Hepatocyte (in vitro differentiated cells): ENCODE measurements around the gene AKAP13. TPM values are rescaled to one million over a fixed set of nuclear protein-coding genes. Genes with fewer than 3 reads are reported as not detected.

Experiments used
- DNase-seq: peaks from one replicate; pipeline ENCODE4 v3.0.0-alpha.2; 2016; ENCODE audit warnings: low spot score
- H2AFZ ChIP-seq: fragments of 200-600 bp; sonication (generic); 2 replicates; pipeline ENCODE4 v1.6.0; 2016; ENCODE audit warnings: antibody characterized with exemption, mild to moderate bottlenecking
- H3K27ac ChIP-seq: fragments of 200-600 bp; sonication (generic); 2 replicates; pipeline ENCODE4 v1.5.1; 2016; ENCODE audit warnings: mild to moderate bottlenecking
- H3K27me3 ChIP-seq: fragments of 200-600 bp; sonication (generic); 2 replicates; pipeline ENCODE4 v1.6.1; 2016
- H3K36me3 ChIP-seq: fragments of 200-600 bp; sonication (generic); replicated peaks from 2 replicates; pipeline ENCODE4 v1.5.1; 2016; ENCODE audit warnings: low read depth; ENCODE audit not compliant: insufficient read depth
- H3K4me1 ChIP-seq: fragments of 200-600 bp; sonication (generic); 2 replicates; pipeline ENCODE4 v1.5.1; 2016; ENCODE audit warnings: mild to moderate bottlenecking, moderate library complexity; ENCODE audit not compliant: insufficient read depth
- H3K4me2 ChIP-seq: fragments of 200-600 bp; sonication (generic); 2 replicates; pipeline ENCODE4 v1.6.0; 2016
- H3K4me3 ChIP-seq: fragments of 200-600 bp; sonication (generic); 2 replicates; pipeline ENCODE4 v1.5.1; 2016; ENCODE audit warnings: mild to moderate bottlenecking
- H3K79me2 ChIP-seq: fragments of 200-600 bp; sonication (generic); 2 replicates; pipeline ENCODE4 v1.6.0; 2017; ENCODE audit warnings: mild to moderate bottlenecking
- H3K9me2 ChIP-seq: fragments of 200-600 bp; sonication (generic); replicated peaks from 2 replicates; pipeline ENCODE4 v1.6.0; 2017; ENCODE audit warnings: mild to moderate bottlenecking; ENCODE audit not compliant: insufficient read depth
- H3K9me3 ChIP-seq: fragments of 200-600 bp; sonication (generic); 2 replicates; pipeline ENCODE4 v1.5.1; 2016; ENCODE audit warnings: low read depth, mild to moderate bottlenecking
- H4K20me1 ChIP-seq: fragments of 200-600 bp; sonication (generic); 2 replicates; pipeline ENCODE4 v1.6.0; 2016; ENCODE audit warnings: mild to moderate bottlenecking; ENCODE audit not compliant: insufficient read depth, poor library complexity, severe bottlenecking
- EZH2 ChIP-seq: fragments of 200-600 bp; sonication (generic); IDR thresholded peaks from 2 replicates; pipeline ENCODE4 v1.6.1; 2016; ENCODE audit warnings: antibody characterized with exemption, mild to moderate bottlenecking, borderline replicate concordance
- EZH2phosphoT487 ChIP-seq: fragments of 200-600 bp; sonication (generic); IDR thresholded peaks from one replicate; pipeline ENCODE4 v1.6.1; 2018; ENCODE audit warnings: antibody characterized with exemption, mild to moderate bottlenecking, low read depth, moderate library complexity; ENCODE audit not compliant: unreplicated experiment, severe bottlenecking
- WGBS: methylation state at CpG from one replicate; pipeline ENCODE4 v1.1.6; 2016; ENCODE audit warnings: low lambda C conversion rate; ENCODE audit errors: missing lambda C conversion rate; 5-methylcytosine and 5-hydroxymethylcytosine counted together
- polyA plus RNA-seq: library from polyadenylated mRNA; unstranded; fragments of >200 nt; fragmentation: Nextera tagmentation; extraction: Ambion mirVana; gene quantifications from 2 replicates; pipeline ENCODE4 v1.2.1, GENCODE V29; 2016
- total RNA-seq: library from RNA; depleted of rRNA; stranded (reverse); fragments of >200 nt; gene quantifications from 2 replicates; pipeline ENCODE4 v1.2.3, GENCODE V29; 2014
- TF ChIP-seq, protein P1 (sequence below): fragments of 200-600 bp; sonication (generic); IDR thresholded peaks from 2 replicates; pipeline ENCODE4 v1.5.1; 2016; ENCODE audit warnings: antibody characterized with exemption, mild to moderate bottlenecking; ENCODE audit not compliant: poor library complexity

The AKAP13 gene
- total and polyA plus RNA-seq, 2 experiments from 2014 or later = 55.6 to 80.9 TPM

DNA sequence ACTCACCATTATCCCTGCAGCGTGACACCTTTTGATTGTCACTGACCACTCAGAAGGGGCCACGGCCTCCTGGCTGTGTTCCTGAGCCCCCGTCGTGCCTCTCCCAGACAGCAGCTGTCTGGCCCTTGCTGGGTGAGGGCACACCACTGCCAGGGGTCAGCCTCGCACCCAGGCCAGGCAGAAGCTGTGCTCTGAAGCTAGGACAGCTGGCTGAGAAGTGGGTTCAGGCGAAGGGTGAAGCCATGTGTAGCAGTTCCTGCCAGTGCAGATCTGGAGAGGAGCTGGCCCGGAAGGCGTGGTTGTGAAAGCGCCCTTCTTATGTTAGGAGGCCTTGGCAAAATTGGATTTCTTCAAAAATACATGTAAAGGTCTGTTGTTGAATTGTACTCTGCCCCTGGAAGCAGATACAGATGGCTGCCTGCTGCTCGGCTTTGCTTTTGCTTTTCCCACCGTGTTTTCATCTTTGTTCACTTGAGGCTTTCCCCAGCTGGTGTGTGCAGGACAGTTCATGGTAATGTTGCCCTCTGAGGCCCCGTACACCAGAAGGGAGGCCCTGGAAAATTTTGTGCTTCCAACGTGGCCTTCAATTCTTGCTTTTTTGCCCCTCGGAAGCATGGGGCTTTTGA is 365.2 kb downstream of the AKAP13 start:
- H3K79me2 ChIP-seq = no peaks in the 10 kb centered on the region
- H3K4me1 ChIP-seq = no peaks in the 10 kb centered on the region
- H2AFZ ChIP-seq = no peak overlapping the region
- WGBS = 85% methylated on average over 14 of the region's 14 CpGs
- H3K36me3 ChIP-seq = no peaks in the 10 kb centered on the region
- no peak for DNase-seq
- TF ChIP-seq EZH2phosphoT487 (no peak), EZH2 (no peak)
- TF ChIP-seq, protein P1, sequence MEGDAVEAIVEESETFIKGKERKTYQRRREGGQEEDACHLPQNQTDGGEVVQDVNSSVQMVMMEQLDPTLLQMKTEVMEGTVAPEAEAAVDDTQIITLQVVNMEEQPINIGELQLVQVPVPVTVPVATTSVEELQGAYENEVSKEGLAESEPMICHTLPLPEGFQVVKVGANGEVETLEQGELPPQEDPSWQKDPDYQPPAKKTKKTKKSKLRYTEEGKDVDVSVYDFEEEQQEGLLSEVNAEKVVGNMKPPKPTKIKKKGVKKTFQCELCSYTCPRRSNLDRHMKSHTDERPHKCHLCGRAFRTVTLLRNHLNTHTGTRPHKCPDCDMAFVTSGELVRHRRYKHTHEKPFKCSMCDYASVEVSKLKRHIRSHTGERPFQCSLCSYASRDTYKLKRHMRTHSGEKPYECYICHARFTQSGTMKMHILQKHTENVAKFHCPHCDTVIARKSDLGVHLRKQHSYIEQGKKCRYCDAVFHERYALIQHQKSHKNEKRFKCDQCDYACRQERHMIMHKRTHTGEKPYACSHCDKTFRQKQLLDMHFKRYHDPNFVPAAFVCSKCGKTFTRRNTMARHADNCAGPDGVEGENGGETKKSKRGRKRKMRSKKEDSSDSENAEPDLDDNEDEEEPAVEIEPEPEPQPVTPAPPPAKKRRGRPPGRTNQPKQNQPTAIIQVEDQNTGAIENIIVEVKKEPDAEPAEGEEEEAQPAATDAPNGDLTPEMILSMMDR = no peak
- H3K27ac ChIP-seq = no peak overlapping the region
- H3K27me3 ChIP-seq = no peaks in the 10 kb centered on the region
- H4K20me1 ChIP-seq = no peaks in the 10 kb centered on the region
- H3K4me3 ChIP-seq = no peak overlapping the region
- no peaks in the 10 kb centered on the region for H3K9me2 ChIP-seq
- H3K9me3 ChIP-seq = no peaks in the 10 kb centered on the region
- no peak overlapping the region for H3K4me2 ChIP-seq

DNA sequence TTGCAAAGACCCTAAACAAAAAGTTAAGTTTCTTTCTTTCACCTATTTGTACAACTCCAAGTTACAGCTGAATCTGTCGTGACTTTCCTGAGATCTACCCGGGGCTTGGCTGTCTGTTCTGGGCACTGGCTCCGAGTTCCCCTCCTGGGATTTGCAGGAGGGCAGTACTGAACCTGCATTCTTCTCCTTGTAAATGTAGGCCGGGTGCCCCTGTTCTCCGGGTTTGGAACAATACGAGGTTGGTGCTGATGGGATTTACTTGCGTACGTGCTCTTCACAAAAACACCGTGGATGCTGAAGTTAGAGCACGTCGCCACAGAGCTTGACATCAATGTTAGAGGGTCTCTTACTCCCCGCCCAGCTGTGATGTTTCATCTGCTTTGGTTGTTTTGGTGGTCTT is 366.2 kb downstream of the AKAP13 start:
- H3K79me2 ChIP-seq = no peaks in the 10 kb centered on the region
- H4K20me1 ChIP-seq = no peaks in the 10 kb centered on the region
- no peaks in the 10 kb centered on the region for H3K36me3 ChIP-seq
- H3K4me2 ChIP-seq = no peak overlapping the region
- WGBS = 97% methylated on average over 12 of the region's 12 CpGs
- no peak for DNase-seq
- H3K9me2 ChIP-seq = no peaks in the 10 kb centered on the region
- H2AFZ ChIP-seq = no peak overlapping the region
- TF ChIP-seq EZH2 (no peak), EZH2phosphoT487 (no peak)
- TF ChIP-seq, protein P1 = no peak
- no peaks in the 10 kb centered on the region for H3K27me3 ChIP-seq
- H3K9me3 ChIP-seq = no peaks in the 10 kb centered on the region
- H3K4me1 ChIP-seq = no peaks in the 10 kb centered on the region
- no peak overlapping the region for H3K27ac ChIP-seq
- no peak overlapping the region for H3K4me3 ChIP-seq

DNA sequence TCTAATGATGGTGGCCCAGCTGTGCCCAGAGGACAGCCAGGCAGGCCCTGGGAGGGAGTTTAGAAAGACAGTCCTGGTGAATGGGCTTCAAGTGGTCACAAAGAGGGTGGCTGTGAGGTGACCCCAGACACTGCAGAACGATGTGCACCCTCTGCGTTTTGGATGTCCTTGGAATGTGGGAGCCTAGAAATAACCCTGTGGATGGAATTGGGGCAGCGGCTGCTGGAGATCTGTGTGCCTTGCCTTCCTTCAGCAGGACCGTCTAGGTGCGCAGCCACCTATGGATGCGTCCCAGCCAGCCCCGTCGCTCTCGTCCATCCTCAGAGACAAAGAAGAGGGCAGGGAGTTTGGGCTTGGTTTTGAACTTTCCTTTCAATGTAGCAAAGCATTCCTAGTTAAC is 367.8 kb downstream of the AKAP13 start:
- TF ChIP-seq, protein P1 = no peak
- TF ChIP-seq EZH2phosphoT487 (no peak), EZH2 (no peak)
- Histone ChIP-seq H3K4me3 (no peak overlapping the region), H3K4me2 (no peak overlapping the region), H2AFZ (no peak overlapping the region), H3K9me2 (no peaks in the 10 kb centered on the region), H4K20me1 (no peaks in the 10 kb centered on the region), H3K36me3 (no peaks in the 10 kb centered on the region), H3K9me3 (no peaks in the 10 kb centered on the region), H3K27me3 (no peaks in the 10 kb centered on the region), H3K79me2 (no peaks in the 10 kb centered on the region), H3K4me1 (peaks cover 3% of the 10 kb centered on the region), H3K27ac (no peak overlapping the region)
- DNase-seq = no peak
- 93% methylated on average over 9 of the region's 9 CpGs for WGBS

DNA sequence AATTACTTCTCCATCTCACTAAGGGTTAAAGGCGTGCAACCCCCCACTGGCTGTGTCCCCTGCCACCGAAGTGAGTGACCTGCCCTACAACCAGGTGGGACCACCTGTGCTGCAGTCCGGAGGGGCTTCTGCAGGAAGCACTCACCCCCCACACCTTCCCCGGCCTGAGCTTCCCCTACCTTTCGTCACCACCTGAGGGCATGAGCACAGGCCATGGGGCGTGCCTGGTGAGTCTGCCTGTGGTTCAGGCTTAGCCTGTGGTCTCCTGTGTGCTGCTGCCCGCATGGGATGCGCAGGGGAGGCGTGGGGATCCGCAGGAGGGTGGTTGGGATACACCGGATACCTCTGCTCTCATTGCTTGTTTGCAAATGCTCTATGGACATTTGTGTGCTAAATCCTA is 368.3 kb downstream of the AKAP13 start:
- no peaks in the 10 kb centered on the region for H3K27me3 ChIP-seq
- H3K4me1 ChIP-seq = peaks cover 3% of the 10 kb centered on the region
- H3K4me2 ChIP-seq = no peak overlapping the region
- no peak overlapping the region for H3K27ac ChIP-seq
- no peaks in the 10 kb centered on the region for H3K79me2 ChIP-seq
- no peaks in the 10 kb centered on the region for H3K36me3 ChIP-seq
- TF ChIP-seq, protein P1 = no peak
- TF ChIP-seq EZH2 (no peak), EZH2phosphoT487 (no peak)
- H2AFZ ChIP-seq = no peak overlapping the region
- H3K4me3 ChIP-seq = no peak overlapping the region
- DNase-seq = no peak
- H3K9me3 ChIP-seq = no peaks in the 10 kb centered on the region
- WGBS = 88% methylated on average over 11 of the region's 11 CpGs
- no peaks in the 10 kb centered on the region for H4K20me1 ChIP-seq
- H3K9me2 ChIP-seq = no peaks in the 10 kb centered on the region
